ENCODE data around the gene TRIM40. TPM values are rescaled to one million over a fixed set of nuclear protein-coding genes. Genes with fewer than 3 reads are reported as not detected.

TRIM40 gene
- total RNA-seq, 4 donors from 2014 or later: not detected

DNA sequence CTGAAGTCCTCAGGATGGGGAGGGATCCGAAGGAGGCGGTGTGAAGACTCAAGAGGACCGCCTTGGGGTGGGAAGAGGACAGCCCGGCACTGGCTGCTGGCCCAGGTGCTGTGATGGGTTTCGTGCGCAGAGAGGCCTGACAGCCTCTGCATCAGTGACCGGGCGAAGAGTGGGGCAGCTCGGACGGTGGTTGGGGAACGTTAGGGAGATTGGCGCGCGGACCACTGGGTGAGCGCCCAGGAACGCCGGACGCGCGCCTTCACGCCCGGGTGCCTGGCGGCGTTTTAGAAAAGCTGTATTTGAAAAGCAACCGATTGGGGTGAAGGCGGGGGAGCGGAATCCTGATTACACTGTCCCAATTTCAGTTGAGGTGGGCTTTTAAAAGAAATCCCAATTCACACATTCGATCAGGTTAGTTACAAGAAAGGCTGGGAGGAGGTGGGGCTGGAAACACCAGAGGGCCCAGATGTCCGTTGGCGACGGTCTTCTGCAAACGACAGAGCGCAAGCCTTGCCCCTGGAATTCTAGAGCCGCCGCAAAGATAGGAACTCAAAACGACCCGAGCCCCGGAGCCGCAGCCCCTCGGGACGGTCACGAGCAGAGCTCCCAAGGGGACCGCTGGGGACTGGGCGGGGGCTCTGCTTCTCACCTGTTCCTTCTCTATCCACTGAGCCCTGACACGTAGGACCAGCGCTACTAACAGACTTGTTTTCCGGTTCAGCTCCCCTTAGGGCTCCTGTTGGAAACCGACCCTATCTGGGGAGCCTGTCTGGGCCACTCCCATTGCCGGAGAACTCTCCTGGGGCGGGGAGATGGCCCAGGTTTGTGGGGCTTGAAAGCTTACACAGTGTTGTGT lies 8.5 kb upstream of the TRIM40 start:
- H3K36me3 ChIP-seq: no peaks in the 10 kb centered on the region
- intact Hi-C loops (cut with DNase I): no loop called here
- H3K27me3 ChIP-seq: no peaks in the 10 kb centered on the region

DNA sequence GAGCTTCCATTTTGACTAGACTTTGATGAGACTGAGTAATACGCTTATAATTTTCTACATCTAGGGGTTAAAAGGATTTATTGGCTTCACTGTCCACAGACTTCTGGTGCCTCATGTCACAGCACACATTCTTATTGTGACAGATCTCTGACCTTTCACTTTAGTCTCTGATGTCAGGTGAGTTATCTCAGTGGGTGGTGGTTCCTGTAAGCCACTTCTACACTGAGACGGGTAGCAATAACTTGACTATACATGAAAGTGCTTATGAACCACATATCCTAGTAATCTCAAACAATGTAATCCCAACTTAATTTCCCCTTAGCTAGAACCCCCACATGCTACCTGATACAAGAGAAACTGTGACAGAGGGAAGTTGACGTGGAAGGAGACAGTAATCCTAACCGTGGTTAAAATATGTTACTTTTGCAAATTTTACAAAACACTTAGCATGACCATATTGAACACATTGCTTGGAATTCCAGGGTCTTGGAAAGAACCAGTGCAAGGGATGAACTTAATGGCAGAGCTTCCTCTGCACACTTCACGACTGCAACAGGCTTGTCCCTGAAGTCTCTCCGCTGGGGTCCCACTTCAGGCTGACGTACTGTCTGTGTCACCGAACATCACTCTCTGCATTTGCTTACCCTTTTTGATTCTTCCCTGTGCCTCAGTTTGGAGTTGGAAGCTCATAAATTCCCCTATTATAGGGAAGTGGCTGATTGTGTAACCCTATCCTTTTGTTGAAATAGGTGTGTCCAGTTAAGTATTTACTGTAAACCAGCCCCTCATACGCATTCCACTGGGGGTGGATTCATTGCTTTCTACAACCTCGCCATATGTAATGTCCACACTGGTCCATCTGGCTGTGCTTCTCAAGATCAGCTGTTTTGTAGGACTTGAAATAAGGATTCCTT lies 6.4 kb upstream of the TRIM40 start:
- Histone ChIP-seq H3K9me3 (no peaks in the 10 kb centered on the region), H3K27me3 (no peaks in the 10 kb centered on the region), H3K36me3 (no peaks in the 10 kb centered on the region), H3K4me1 (peaks cover 13 to 21% of the 10 kb centered on the region in 2 donors), H3K27ac (no peak overlapping the region), H3K4me3 (replicated peaks in 1 of 3) (no peak overlapping the region)
- TF ChIP-seq, protein P1, sequence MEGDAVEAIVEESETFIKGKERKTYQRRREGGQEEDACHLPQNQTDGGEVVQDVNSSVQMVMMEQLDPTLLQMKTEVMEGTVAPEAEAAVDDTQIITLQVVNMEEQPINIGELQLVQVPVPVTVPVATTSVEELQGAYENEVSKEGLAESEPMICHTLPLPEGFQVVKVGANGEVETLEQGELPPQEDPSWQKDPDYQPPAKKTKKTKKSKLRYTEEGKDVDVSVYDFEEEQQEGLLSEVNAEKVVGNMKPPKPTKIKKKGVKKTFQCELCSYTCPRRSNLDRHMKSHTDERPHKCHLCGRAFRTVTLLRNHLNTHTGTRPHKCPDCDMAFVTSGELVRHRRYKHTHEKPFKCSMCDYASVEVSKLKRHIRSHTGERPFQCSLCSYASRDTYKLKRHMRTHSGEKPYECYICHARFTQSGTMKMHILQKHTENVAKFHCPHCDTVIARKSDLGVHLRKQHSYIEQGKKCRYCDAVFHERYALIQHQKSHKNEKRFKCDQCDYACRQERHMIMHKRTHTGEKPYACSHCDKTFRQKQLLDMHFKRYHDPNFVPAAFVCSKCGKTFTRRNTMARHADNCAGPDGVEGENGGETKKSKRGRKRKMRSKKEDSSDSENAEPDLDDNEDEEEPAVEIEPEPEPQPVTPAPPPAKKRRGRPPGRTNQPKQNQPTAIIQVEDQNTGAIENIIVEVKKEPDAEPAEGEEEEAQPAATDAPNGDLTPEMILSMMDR (IDR thresholded peaks at IDR 0.05): no peak
- no peak for TF ChIP-seq POLR2A (IDR thresholded peaks at IDR 0.05)
- intact Hi-C loops (cut with DNase I): loop anchor here (2.0 kb wide), 1 partner anchor 25 kb away; no protein-coding TSS in a partner anchor
- WGBS, 2 donors: 75 to 81% methylated on average over 10 of the region's 10 CpGs
- no peak for DNase-seq

More for the DNA sequence above, 8.5 kb upstream of the TRIM40 start:
- Histone ChIP-seq H3K27ac (peak overlapping the region; percentile 26 to 59 (median 51)), H3K9me3 (no peaks in the 10 kb centered on the region), H3K4me3 (replicated peaks in 1 of 3) (peak overlapping the region in 1 of 3 donors; percentile 6), H3K4me1 (peaks cover 13 to 21% of the 10 kb centered on the region in 2 donors)
- TF ChIP-seq, protein P1 (IDR thresholded peaks at IDR 0.05): no peak
- peak in 1 of 2 donors; percentile 22 for TF ChIP-seq POLR2A (IDR thresholded peaks at IDR 0.05)
- 3 to 5% methylated on average over 34 to 37 of the region's 50 CpGs for WGBS, 2 donors
- peak; percentile 84 to 87 for DNase-seq

DNA sequence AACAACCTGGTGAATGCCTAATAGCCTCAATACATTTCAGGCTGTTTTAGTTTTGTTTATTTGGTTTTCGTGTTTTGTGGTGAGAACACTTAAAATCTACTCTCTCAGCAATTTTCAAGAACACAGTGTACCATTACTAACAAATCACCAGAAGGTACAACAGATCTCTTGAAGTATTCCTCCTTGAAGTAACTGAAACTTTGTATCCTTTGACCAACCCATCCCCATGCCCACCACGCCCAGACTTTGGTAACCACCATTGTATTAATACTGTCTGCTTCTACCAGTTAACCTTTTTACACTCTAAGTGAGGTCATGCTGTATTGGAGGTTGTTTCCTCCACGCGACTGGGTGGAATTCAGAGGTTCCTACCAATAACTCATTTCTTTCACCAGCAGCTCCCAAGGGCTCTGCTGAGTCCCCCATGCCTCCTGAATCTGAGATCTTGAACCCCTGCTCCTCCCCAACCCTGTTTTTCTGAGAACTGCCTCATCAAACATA lies 5.7 kb upstream of the TRIM40 start:
- no peaks in the 10 kb centered on the region for H3K27me3 ChIP-seq
- TF ChIP-seq, protein P1 (IDR thresholded peaks at IDR 0.05): no peak
- TF ChIP-seq POLR2A (IDR thresholded peaks at IDR 0.05): no peak
- no peak overlapping the region for H3K4me3 ChIP-seq (replicated peaks in 1 of 3)
- no peaks in the 10 kb centered on the region for H3K9me3 ChIP-seq
- intact Hi-C loops (cut with DNase I): loop anchor here (2.0 kb wide), 1 partner anchor 25 kb away; no protein-coding TSS in a partner anchor
- 58 to 63% methylated on average over 4 of the region's 4 CpGs for WGBS, 2 donors
- H3K27ac ChIP-seq: no peak overlapping the region
- H3K36me3 ChIP-seq: no peaks in the 10 kb centered on the region
- H3K4me1 ChIP-seq: peaks cover 13 to 21% of the 10 kb centered on the region in 2 donors
- DNase-seq: no peak

DNA sequence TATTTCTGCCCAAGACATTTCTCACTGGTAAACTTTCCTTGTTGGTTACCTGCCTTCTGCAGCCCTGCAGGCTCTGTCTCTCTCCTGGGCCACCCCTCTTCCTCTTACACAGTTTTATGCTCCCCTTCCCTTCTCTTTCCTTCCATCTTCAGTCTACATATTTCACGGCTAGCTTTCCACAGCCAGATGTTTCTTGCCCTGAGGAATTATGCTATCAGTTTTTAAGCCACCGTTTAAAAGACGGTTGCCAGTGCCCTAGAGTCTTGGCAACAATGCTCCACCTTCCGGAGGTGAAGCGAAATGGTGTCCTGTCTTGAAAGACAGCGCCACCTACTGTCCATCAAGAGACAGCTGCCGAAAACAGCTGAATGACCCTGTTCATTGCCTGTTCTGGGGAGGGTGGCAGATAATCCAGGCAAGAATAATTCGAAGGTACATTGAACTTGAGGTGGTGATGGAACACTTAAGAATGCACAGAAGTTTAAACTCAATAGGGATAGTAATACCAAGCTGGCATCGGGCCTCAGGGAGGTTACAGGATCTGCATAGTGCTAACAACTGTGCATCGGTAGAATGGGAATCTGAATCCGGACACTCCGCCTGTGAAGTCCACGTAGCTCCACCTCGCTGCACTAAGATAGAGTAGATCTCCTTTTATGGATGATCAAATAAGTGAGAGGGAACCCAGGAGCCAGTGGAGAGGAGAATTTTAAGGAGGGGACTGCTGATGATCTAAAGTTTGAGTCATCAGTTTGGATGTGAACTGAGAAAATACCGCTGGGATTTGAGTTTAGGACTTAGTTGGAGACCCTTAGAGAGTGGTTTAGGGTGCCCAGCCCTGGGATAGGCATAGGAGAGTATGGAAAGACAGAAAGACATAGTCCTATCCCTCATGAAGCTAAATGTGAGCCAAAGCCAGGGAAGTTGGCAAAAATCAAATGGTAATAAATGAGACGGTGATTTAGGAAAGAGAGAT lies 4.8 kb upstream of the TRIM40 start:
- Histone ChIP-seq H3K4me3 (replicated peaks in 1 of 3) (no peak overlapping the region), H3K27ac (no peak overlapping the region), H3K36me3 (no peaks in the 10 kb centered on the region), H3K4me1 (peaks cover 13 to 21% of the 10 kb centered on the region in 2 donors), H3K27me3 (no peaks in the 10 kb centered on the region), H3K9me3 (no peaks in the 10 kb centered on the region)
- WGBS, 2 donors: 27 to 30% methylated on average over 16 of the region's 16 CpGs
- TF ChIP-seq, protein P1 (IDR thresholded peaks at IDR 0.05): peak; percentile 77 to 99 (median 96)
- TF ChIP-seq POLR2A (IDR thresholded peaks at IDR 0.05): no peak
- peak; percentile 74 to 77 for DNase-seq
- intact Hi-C loops (cut with DNase I): loop anchor here (2.0 kb wide), 1 partner anchor 26 kb away; no protein-coding TSS in a partner anchor

Measured in thyroid gland (tissue), 4 donors.